GM18511 (cell line): ENCODE results near the gene HLA-DPB1.

Source experiments
- ATAC-seq: cut with Tn5 transposase; IDR thresholded peaks from one replicate; pipeline ENCODE4 v1.9.1; 2021; ENCODE audit warnings: mild to moderate bottlenecking, moderate library complexity; ENCODE audit not compliant: unreplicated experiment

HLA-DPB1 gene

GRCh38 chr6:33126101-33126714, 50.4 kb downstream of the HLA-DPB1 start:
- ATAC-seq = no peak

- ATAC-seq = no peak
Observed at GRCh38 chr6:33128318-33128717, 52.5 kb downstream of the HLA-DPB1 start.

DNA sequence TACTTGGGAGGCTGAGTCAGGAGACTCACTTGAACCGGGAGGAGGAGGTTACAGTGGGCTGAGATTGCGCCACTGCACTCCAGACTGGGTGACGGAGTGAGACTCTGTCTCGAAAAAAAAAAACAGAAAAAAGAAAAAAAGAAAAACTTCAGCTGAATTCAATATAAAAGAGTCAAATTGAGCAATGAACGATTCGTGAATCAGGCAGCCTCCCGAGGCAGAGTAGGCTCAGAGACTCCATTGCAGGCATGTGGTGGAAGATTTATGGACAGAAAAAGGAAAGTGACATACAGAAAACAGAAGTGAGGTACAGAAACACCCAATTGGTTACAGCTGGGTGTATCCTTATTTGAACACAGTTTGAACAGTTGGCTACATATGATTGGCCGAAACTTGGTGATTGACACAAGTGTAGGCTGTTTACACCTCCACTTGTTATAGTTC, 56.3 kb downstream of the HLA-DPB1 start:
- ATAC-seq = no peak

- ATAC-seq = no peak
Observed at GRCh38 chr6:33136310-33136900, 60.6 kb downstream of the HLA-DPB1 start.
